SK-N-SH (cell line): ENCODE measurements around the gene DGKD. TPM values are rescaled to one million over a fixed set of nuclear protein-coding genes. Genes with fewer than 3 reads are reported as not detected.

ENCODE experiments used
- CTCF ChIA-PET: fragments of 300-600, 350-600 bp; formaldehyde crosslinking; extraction: SDS; loops from one replicate; lab custom pipeline; 2021; lab: Yijun Ruan, JAX
- POLR2A ChIA-PET: fragments of 350-600 bp; sonication (Branson Sonifier 250); formaldehyde crosslinking; extraction: SDS; loops from one replicate; lab custom pipeline; 2020; ENCODE audit warnings: antibody characterized with exemption, inconsistent platforms; lab: Yijun Ruan, JAX
- DNase-seq: peaks from one replicate; pipeline ENCODE4 v3.0.0; 2012
- H2AFZ ChIP-seq: fragments of 200-600 bp; sonication (generic); 2 replicates; pipeline ENCODE4 v1.8.1; 2016; ENCODE audit warnings: antibody characterized with exemption, mild to moderate bottlenecking, low read depth
- H3F3A ChIP-seq: fragments of 200-600 bp; sonication (generic); replicated peaks from 2 replicates; pipeline ENCODE3; 2016; ENCODE audit warnings: antibody characterized with exemption, mild to moderate bottlenecking; ENCODE audit not compliant: insufficient read depth
- H3K27ac ChIP-seq, 2 experiments: fragments of 200-500 bp in 1 of 2; fragments of 200-600 bp in 1 of 2; sonication (Bioruptor generic) in 1 of 2; sonication (generic), shearing (Covaris generic) in 1 of 2; 2 replicates each; pipeline versions ENCODE4 v1.5.1 to v1.6.1; 2014 to 2016; ENCODE audit warnings: low read depth in 2 of 2, inconsistent platforms in 1 of 2, low read length in 1 of 2, mild to moderate bottlenecking in 1 of 2, mixed read lengths in 1 of 2
- H3K27me3 ChIP-seq: fragments of 200-600 bp; sonication (generic), shearing (Covaris generic); 2 replicates; pipeline ENCODE4 v1.6.1; 2016; ENCODE audit warnings: mixed run types; ENCODE audit not compliant: insufficient read depth
- H3K36me3 ChIP-seq, 2 experiments: fragments of 200-500 bp in 1 of 2; fragments of 200-600 bp in 1 of 2; sonication (Bioruptor generic) in 1 of 2; sonication (generic) in 1 of 2; replicated peaks in 1 of 2; 2 replicates each; pipeline versions ENCODE3 to v1.5.1; 2014 to 2016; ENCODE audit warnings: low read length in 1 of 2, mild to moderate bottlenecking in 1 of 2; ENCODE audit not compliant: insufficient read depth in 2 of 2, control insufficient read depth in 1 of 2
- H3K4me1 ChIP-seq, 2 experiments: fragments of 200-500 bp in 1 of 2; fragments of 200-600 bp in 1 of 2; sonication (Bioruptor generic) in 1 of 2; sonication (generic), shearing (Covaris generic) in 1 of 2; 2 replicates each; pipeline versions ENCODE4 v1.5.1 to v1.6.1; 2014 to 2016; ENCODE audit warnings: low read depth in 1 of 2, low read length in 1 of 2, mixed run types in 1 of 2; ENCODE audit not compliant: insufficient read depth in 2 of 2, control insufficient read depth in 1 of 2
- H3K4me2 ChIP-seq: fragments of 200-600 bp; sonication (generic), shearing (Covaris generic); 2 replicates; pipeline ENCODE4 v1.6.1; 2017; ENCODE audit warnings: mixed run types
- H3K4me3 ChIP-seq, 2 experiments: fragments of 200-500 bp in 1 of 2; fragments of 200-600 bp in 1 of 2; sonication (Bioruptor generic) in 1 of 2; sonication (generic), shearing (Covaris generic) in 1 of 2; 2 replicates each; pipeline versions ENCODE4 v1.5.1 to v1.8.1; 2014 to 2016; ENCODE audit warnings: low read depth in 2 of 2, inconsistent platforms in 1 of 2, low read length in 1 of 2, mild to moderate bottlenecking in 1 of 2, mixed read lengths in 1 of 2, moderate library complexity in 1 of 2
- H3K79me2 ChIP-seq: fragments of 200-600 bp; sonication (generic); 2 replicates; pipeline ENCODE4 v1.8.1; 2017; ENCODE audit warnings: mild to moderate bottlenecking; ENCODE audit not compliant: insufficient read depth
- H3K9ac ChIP-seq: fragments of 200-600 bp; sonication (generic); 2 replicates; pipeline ENCODE4 v1.6.1; 2017; ENCODE audit warnings: mixed run types
- H3K9me2 ChIP-seq: fragments of 200-600 bp; sonication (generic); 2 replicates; pipeline ENCODE4 v1.6.1; 2017; ENCODE audit warnings: mixed run types
- H3K9me3 ChIP-seq: fragments of 200-600 bp; sonication (generic); 2 replicates; pipeline ENCODE4 v1.6.1; 2017; ENCODE audit warnings: mixed run types, mild to moderate bottlenecking, moderate library complexity
- H4K20me1 ChIP-seq: fragments of 200-600 bp; sonication (generic); 2 replicates; pipeline ENCODE4 v1.6.1; 2017; ENCODE audit warnings: mild to moderate bottlenecking, mixed run types; ENCODE audit not compliant: insufficient read depth
- ELF1 ChIP-seq: IDR thresholded peaks from 2 replicates; pipeline ENCODE4 v1.4.0; 2012
- EZH2phosphoT487 ChIP-seq: fragments of 200-600 bp; sonication (generic); IDR thresholded peaks from 2 replicates; pipeline ENCODE4 v1.6.1; 2017; ENCODE audit warnings: low read depth, mixed run types, mild to moderate bottlenecking, antibody characterized with exemption, moderate library complexity, borderline replicate concordance
- GATA2 ChIP-seq: sonication (generic); formaldehyde crosslinking; IDR thresholded peaks from 2 replicates; pipeline ENCODE4 v1.5.0; 2020; ENCODE audit warnings: mild to moderate bottlenecking, missing genetic modification reagents
- MXI1 ChIP-seq: IDR thresholded peaks from 2 replicates; pipeline ENCODE4 v1.6.1; 2012; ENCODE audit warnings: mild to moderate bottlenecking, low read depth, low read length, improper control_type of control experiment
- POLR2AphosphoS5 ChIP-seq: IDR thresholded peaks from 2 replicates; pipeline ENCODE4 v1.6.1; 2012; ENCODE audit warnings: low read depth, low read length
- RAD21 ChIP-seq: IDR thresholded peaks from 2 replicates; pipeline ENCODE4 v1.6.1; 2012; ENCODE audit warnings: mild to moderate bottlenecking, low read length
- RCOR1 ChIP-seq: fragments of 150-350 bp; IDR thresholded peaks from 2 replicates; pipeline ENCODE4 v1.6.1; 2017; ENCODE audit warnings: antibody characterized with exemption, low read length
- SMC3 ChIP-seq: IDR thresholded peaks from 2 replicates; pipeline ENCODE4 v1.6.1; 2012; ENCODE audit warnings: low read depth, low read length, improper control_type of control experiment
- YY1 ChIP-seq: IDR thresholded peaks from 2 replicates; pipeline ENCODE4 v1.4.0; 2012; ENCODE audit warnings: low read depth, mild to moderate bottlenecking
- WGBS: methylation state at CpG from one replicate; pipeline ENCODE4 v1.1.6; 2017; ENCODE audit warnings: low lambda C conversion rate; 5-methylcytosine and 5-hydroxymethylcytosine counted together
- polyA plus RNA-seq, 3 experiments: library from polyadenylated mRNA; depleted of rRNA; stranded (reverse); fragments of >200 nt; gene quantifications; 2 replicates each; pipeline ENCODE4 v1.2.3, GENCODE V29; 2012
- TF ChIP-seq, protein P1 (sequence below): fragments of 200-600 bp; sonication (generic); IDR thresholded peaks from 2 replicates; pipeline ENCODE4 v1.6.1; 2017; ENCODE audit warnings: antibody characterized with exemption, mild to moderate bottlenecking, moderate library complexity
- TF ChIP-seq, protein P2 (sequence below): IDR thresholded peaks from 2 replicates; pipeline ENCODE4 v1.4.0; 2012; ENCODE audit warnings: low read depth, borderline replicate concordance

The DGKD gene
- polyA plus RNA-seq, 1 of the 3 experiments (the other 2 are of a cell fraction) = 21.7 TPM

DNA sequence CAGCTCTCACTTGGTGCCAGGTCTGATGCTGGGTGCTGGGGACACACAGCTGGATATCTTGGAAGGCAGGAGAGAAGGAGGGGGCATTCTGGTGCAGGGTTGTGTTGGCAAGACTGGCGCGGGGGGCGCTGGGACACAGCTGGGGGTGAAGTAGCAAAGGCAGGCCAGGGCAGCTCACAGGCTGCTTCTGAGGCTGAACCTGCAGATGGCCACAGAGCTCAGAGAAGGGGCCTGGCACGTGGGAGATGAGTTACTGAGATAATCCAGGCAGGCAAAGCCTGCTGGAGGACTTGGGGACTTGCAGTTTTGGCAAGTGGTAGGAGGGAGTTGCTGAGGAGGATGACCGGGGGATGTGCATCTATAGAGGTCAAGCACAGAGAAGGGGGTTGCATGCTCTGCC lies 16.2 kb upstream of the DGKD start:
- DNase-seq = peak; percentile 63
- Histone ChIP-seq H3F3A (no peaks in the 10 kb centered on the region), H3K9ac (no peak overlapping the region), H3K4me1 (peaks cover 0 to 9% of the 10 kb centered on the region in 2 experiments; a peak in 1 of 4 replicates), H2AFZ (no peak overlapping the region), H3K9me3 (0 out of 2 replicates have a peak, but pooled peaks cover 3% of the 10 kb centered on the region), H3K36me3 (no peaks in the 10 kb centered on the region), H3K79me2 (no peaks in the 10 kb centered on the region), H3K27ac (no peak overlapping the region), H3K9me2 (no peaks in the 10 kb centered on the region), H3K27me3 (no peaks in the 10 kb centered on the region), H3K4me3 (no peak overlapping the region), H3K4me2 (no peak overlapping the region), H4K20me1 (no peaks in the 10 kb centered on the region)
- ChIA-PET POLR2A (interaction anchor here (0.7 kb wide), 1 partner anchor 11 kb away, joined by 3 read pairs; no protein-coding TSS in a partner anchor), CTCF (interaction anchor here (1.0 to 2.3 kb wide), 4 partner anchors 12 to 105 kb away, joined by 4 to 18 read pairs (median 6); partner anchors contain the start of gene DGKD)
- TF ChIP-seq SMC3 = peak; percentile 8; the same call in 1 of the 2 replicates
- TF ChIP-seq RCOR1 = no peak
- TF ChIP-seq GATA2 = peak; percentile 84
- TF ChIP-seq RAD21 = peak; percentile 36
- TF ChIP-seq MXI1 = 0 out of 2 replicates have a peak, but pooled peaks have one; percentile 45
- WGBS = 40% methylated on average over 5 of the region's 5 CpGs

DNA sequence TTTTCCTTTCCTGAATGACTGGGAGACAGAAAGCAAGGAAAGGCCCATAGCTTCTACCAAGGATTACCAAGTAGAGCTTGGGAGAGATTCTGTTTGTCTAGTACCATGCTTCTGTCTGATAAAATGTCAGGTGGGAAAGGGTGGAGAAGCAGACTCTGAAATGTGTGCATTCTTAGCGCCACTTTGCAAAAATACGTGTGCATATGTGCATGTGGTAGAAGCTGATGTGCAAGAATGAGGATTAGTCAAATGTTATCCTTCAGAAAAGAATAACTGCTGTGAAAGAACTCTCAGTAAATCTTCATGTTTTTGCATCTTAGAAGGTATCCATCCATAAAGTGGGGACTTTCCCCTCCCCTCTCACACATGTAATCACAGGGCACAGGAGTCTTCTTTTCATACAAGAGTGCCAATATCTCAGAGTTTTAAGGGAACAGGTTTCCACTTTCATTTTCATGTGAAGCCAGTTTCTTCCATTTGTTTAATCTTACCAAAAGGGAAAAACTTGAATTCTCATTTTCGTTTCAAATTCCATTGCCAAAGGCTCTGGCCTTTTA lies 15.4 kb upstream of the DGKD start:
- Histone ChIP-seq H3K4me1 (peaks cover 0 to 9% of the 10 kb centered on the region in 2 experiments; a peak in 1 of 4 replicates), H3K9me3 (0 out of 2 replicates have a peak, but pooled peaks cover 3% of the 10 kb centered on the region), H3K27me3 (no peaks in the 10 kb centered on the region), H3K4me3 (no peak overlapping the region), H3K4me2 (no peak overlapping the region), H3K36me3 (no peaks in the 10 kb centered on the region), H3K9ac (no peak overlapping the region), H3K9me2 (no peaks in the 10 kb centered on the region), H3K79me2 (no peaks in the 10 kb centered on the region), H2AFZ (no peak overlapping the region), H4K20me1 (no peaks in the 10 kb centered on the region), H3F3A (no peaks in the 10 kb centered on the region), H3K27ac (no peak overlapping the region)
- WGBS = 86% methylated on average over 3 of the region's 3 CpGs
- ChIA-PET POLR2A (interaction anchor here (0.7 kb wide), 1 partner anchor 10 kb away, joined by 3 read pairs; no protein-coding TSS in a partner anchor), CTCF (interaction anchor here (0.6 to 2.3 kb wide), 3 partner anchors 14 to 104 kb away, joined by 3 to 18 read pairs (median 6); no protein-coding TSS in a partner anchor)
- TF ChIP-seq ELF1 (no peak), YY1 (no peak), POLR2AphosphoS5 (no peak)
- no peak for DNase-seq

DNA sequence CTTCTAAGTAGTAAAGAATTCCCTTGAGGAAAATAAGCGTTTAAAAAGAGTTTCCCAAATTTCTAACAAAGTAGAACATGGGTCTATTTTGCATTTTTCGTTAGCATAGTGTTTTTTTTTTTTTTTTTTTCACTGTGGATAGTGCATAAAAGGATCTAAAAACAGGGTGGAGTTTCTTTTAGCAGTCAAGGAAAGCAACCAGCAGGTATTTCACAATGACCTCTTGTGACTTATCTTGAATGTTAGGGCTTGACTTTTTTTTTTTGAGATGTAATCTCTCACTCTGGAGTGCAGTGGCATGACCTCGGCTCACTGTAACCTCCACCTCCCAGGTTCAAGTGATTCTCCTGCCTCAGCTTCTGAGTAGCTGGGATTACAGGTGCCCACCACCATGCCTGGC lies 14.9 kb upstream of the DGKD start:
- peaks cover 0 to 9% of the 10 kb centered on the region in 2 experiments; a peak in 1 of 4 replicates for H3K4me1 ChIP-seq
- H3K9me3 ChIP-seq = 0 out of 2 replicates have a peak, but pooled peaks cover 3% of the 10 kb centered on the region
- CTCF ChIA-PET = no interaction called here
- no peak overlapping the region for H3K27ac ChIP-seq
- no peak for DNase-seq
- H3K9me2 ChIP-seq = no peaks in the 10 kb centered on the region
- 47% methylated on average over 3 of the region's 3 CpGs for WGBS
- H2AFZ ChIP-seq = no peak overlapping the region
- H3K36me3 ChIP-seq = no peaks in the 10 kb centered on the region
- H3K4me3 ChIP-seq = no peak overlapping the region
- H3F3A ChIP-seq = no peaks in the 10 kb centered on the region
- TF ChIP-seq, protein P1, sequence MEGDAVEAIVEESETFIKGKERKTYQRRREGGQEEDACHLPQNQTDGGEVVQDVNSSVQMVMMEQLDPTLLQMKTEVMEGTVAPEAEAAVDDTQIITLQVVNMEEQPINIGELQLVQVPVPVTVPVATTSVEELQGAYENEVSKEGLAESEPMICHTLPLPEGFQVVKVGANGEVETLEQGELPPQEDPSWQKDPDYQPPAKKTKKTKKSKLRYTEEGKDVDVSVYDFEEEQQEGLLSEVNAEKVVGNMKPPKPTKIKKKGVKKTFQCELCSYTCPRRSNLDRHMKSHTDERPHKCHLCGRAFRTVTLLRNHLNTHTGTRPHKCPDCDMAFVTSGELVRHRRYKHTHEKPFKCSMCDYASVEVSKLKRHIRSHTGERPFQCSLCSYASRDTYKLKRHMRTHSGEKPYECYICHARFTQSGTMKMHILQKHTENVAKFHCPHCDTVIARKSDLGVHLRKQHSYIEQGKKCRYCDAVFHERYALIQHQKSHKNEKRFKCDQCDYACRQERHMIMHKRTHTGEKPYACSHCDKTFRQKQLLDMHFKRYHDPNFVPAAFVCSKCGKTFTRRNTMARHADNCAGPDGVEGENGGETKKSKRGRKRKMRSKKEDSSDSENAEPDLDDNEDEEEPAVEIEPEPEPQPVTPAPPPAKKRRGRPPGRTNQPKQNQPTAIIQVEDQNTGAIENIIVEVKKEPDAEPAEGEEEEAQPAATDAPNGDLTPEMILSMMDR = no peak
- no peak for TF ChIP-seq SMC3
- no peak for TF ChIP-seq RCOR1
- TF ChIP-seq, protein P2, sequence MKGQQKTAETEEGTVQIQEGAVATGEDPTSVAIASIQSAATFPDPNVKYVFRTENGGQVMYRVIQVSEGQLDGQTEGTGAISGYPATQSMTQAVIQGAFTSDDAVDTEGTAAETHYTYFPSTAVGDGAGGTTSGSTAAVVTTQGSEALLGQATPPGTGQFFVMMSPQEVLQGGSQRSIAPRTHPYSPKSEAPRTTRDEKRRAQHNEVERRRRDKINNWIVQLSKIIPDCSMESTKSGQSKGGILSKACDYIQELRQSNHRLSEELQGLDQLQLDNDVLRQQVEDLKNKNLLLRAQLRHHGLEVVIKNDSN = no peak
- TF ChIP-seq RAD21 = no peak
- TF ChIP-seq POLR2AphosphoS5 = no peak
- TF ChIP-seq EZH2phosphoT487 = no peak
- no peaks in the 10 kb centered on the region for H3K27me3 ChIP-seq
- POLR2A ChIA-PET = no interaction called here
- H3K79me2 ChIP-seq = no peaks in the 10 kb centered on the region
- H3K9ac ChIP-seq = no peak overlapping the region
- H3K4me2 ChIP-seq = no peak overlapping the region
- H4K20me1 ChIP-seq = no peaks in the 10 kb centered on the region
